H1 (cell line): ENCODE results near the gene UMAD1. TPM values are rescaled to one million over a fixed set of nuclear protein-coding genes. Genes with fewer than 3 reads are reported as not detected.

ENCODE experiments used
- CTCF ChIA-PET: fragments of 300-600 bp; sonication (Branson Sonifier 250); formaldehyde crosslinking; loops from one replicate; lab custom pipeline; 2021; ENCODE audit not compliant: partially characterized antibody; lab: Charles Lee
- POLR2A ChIA-PET: fragments of 300-600 bp; sonication (Branson Sonifier 250); formaldehyde crosslinking; loops from one replicate; lab custom pipeline; 2021; ENCODE audit warnings: inconsistent platforms; ENCODE audit not compliant: partially characterized antibody; lab: Charles Lee
- DNase-seq, 2 experiments: peaks; one replicate each; pipeline versions ENCODE4 v3.0.0 to v3.0.0-alpha.2; 2010 to 2022; ENCODE audit warnings: low spot score in 2 of 2, low read depth in 1 of 2, mixed read lengths in 1 of 2
- FAIRE-seq: peaks from 2 replicates; lab custom pipeline; 2011; peaks lifted over from hg19 to GRCh38; lab: Jason Lieb, UNC
- H2AFZ ChIP-seq: 2 replicates; pipeline ENCODE4 v1.8.1; 2012; ENCODE audit warnings: low read length, inconsistent platforms
- H2AK5ac ChIP-seq: 2 replicates; pipeline ENCODE4 v1.6.1; 2013; ENCODE audit warnings: low read depth, low read length
- H2BK120ac ChIP-seq: replicated peaks from 2 replicates; pipeline ENCODE3; 2013; ENCODE audit warnings: low read depth, low read length, inconsistent platforms
- H2BK12ac ChIP-seq: 2 replicates; pipeline ENCODE4 v1.6.1; 2013; ENCODE audit warnings: low read depth, low read length
- H2BK15ac ChIP-seq: 2 replicates; pipeline ENCODE4 v1.6.1; 2013; ENCODE audit warnings: low read length
- H2BK20ac ChIP-seq: 2 replicates; pipeline ENCODE4 v1.6.1; 2013; ENCODE audit warnings: low read length
- H2BK5ac ChIP-seq: 2 replicates; pipeline ENCODE4 v1.6.1; 2013; ENCODE audit warnings: low read depth, low read length
- H3K14ac ChIP-seq: 2 replicates; pipeline ENCODE4 v1.6.1; 2013; ENCODE audit warnings: inconsistent platforms; ENCODE audit not compliant: insufficient read length
- H3K18ac ChIP-seq: 2 replicates; pipeline ENCODE4 v1.6.1; 2013; ENCODE audit warnings: low read length; ENCODE audit errors: extremely low read depth
- H3K23ac ChIP-seq: 2 replicates; pipeline ENCODE4 v1.6.1; 2013; ENCODE audit warnings: inconsistent platforms; ENCODE audit not compliant: insufficient read length
- H3K23me2 ChIP-seq: 2 replicates; pipeline ENCODE4 v1.6.1; 2013; ENCODE audit warnings: low read depth, low read length
- H3K27ac ChIP-seq: 2 replicates; pipeline ENCODE4 v1.6.1; 2011; ENCODE audit warnings: low read depth, low read length, inconsistent platforms
- H3K27me3 ChIP-seq, 4 experiments: replicated peaks in 1 of 4; 1 replicate in 1 of 4; 2 replicates in 3 of 4; pipeline versions ENCODE4 v1.6.1 to v1.8.1; 2011 to 2013; ENCODE audit warnings: low read length in 3 of 4, mild to moderate bottlenecking in 3 of 4, inconsistent platforms in 2 of 4, mixed read lengths in 2 of 4, moderate library complexity in 1 of 4; ENCODE audit not compliant: control insufficient read depth in 3 of 4, insufficient read depth in 3 of 4; ENCODE audit errors: extremely low read depth in 1 of 4
- H3K36me3 ChIP-seq, 4 experiments: 2 replicates each; pipeline versions ENCODE4 v1.6.1 to v1.8.1; 2011 to 2013; ENCODE audit warnings: mild to moderate bottlenecking in 4 of 4, low read length in 3 of 4, moderate library complexity in 2 of 4, control low read depth in 1 of 4, inconsistent platforms in 1 of 4; ENCODE audit not compliant: insufficient read depth in 4 of 4, control insufficient read depth in 2 of 4
- H3K4ac ChIP-seq: replicated peaks from 2 replicates; pipeline ENCODE3; 2013; ENCODE audit warnings: low read length, low read depth, mixed read lengths, inconsistent platforms; ENCODE audit not compliant: insufficient read length
- H3K4me1 ChIP-seq, 4 experiments: replicated peaks in 1 of 4; 1 replicate in 1 of 4; 2 replicates in 3 of 4; pipeline versions ENCODE4 v1.6.1 to v1.8.1; 2011 to 2013; ENCODE audit warnings: low read length in 3 of 4, inconsistent platforms in 2 of 4, mixed read lengths in 1 of 4; ENCODE audit not compliant: insufficient read depth in 4 of 4, control insufficient read depth in 3 of 4
- H3K4me2 ChIP-seq, 2 experiments: 2 replicates each; pipeline versions ENCODE4 v1.6.1 to v1.8.1; 2011 to 2013; ENCODE audit warnings: low read depth in 2 of 2, low read length in 2 of 2, control low read depth in 1 of 2, inconsistent platforms in 1 of 2, mild to moderate bottlenecking in 1 of 2; ENCODE audit not compliant: insufficient read depth in 1 of 2
- H3K4me3 ChIP-seq, 4 experiments: fragments of 200-600, 300-600 bp in 1 of 4; sonication (generic), shearing (Covaris generic), sonication (Bioruptor Twin) in 1 of 4; 2 replicates each; pipeline versions ENCODE4 v1.5.1 to v1.8.1; 2011 to 2016; ENCODE audit warnings: low read length in 4 of 4, low read depth in 3 of 4, control low read depth in 2 of 4, inconsistent platforms in 2 of 4, mild to moderate bottlenecking in 2 of 4, mixed read lengths in 1 of 4, moderate library complexity in 1 of 4; ENCODE audit not compliant: insufficient read depth in 2 of 4; ENCODE audit errors: extremely low read depth in 1 of 4
- H3K56ac ChIP-seq: replicated peaks from 2 replicates; pipeline ENCODE3; 2013; ENCODE audit warnings: low read depth, mild to moderate bottlenecking, mixed read lengths, low read length, inconsistent platforms; ENCODE audit not compliant: insufficient read length
- H3K79me1 ChIP-seq: 2 replicates; pipeline ENCODE4 v1.6.1; 2013; ENCODE audit warnings: low read depth, low read length, control low read depth
- H3K79me2 ChIP-seq, 2 experiments: 2 replicates each; pipeline versions ENCODE4 v1.6.1 to v1.8.1; 2012 to 2013; ENCODE audit warnings: low read length in 2 of 2, mild to moderate bottlenecking in 2 of 2, inconsistent platforms in 1 of 2; ENCODE audit not compliant: insufficient read depth in 2 of 2, control insufficient read depth in 1 of 2
- H3K9ac ChIP-seq, 4 experiments: replicated peaks in 1 of 4; 1 replicate in 1 of 4; 2 replicates in 3 of 4; pipeline versions ENCODE4 v1.6.1 to v1.8.1; 2011 to 2013; ENCODE audit warnings: low read depth in 3 of 4, low read length in 3 of 4, control low read depth in 2 of 4, mild to moderate bottlenecking in 2 of 4, moderate library complexity in 2 of 4, inconsistent platforms in 1 of 4; ENCODE audit errors: extremely low read depth in 1 of 4
- H3K9me3 ChIP-seq, 2 experiments: 2 replicates each; pipeline versions ENCODE4 v1.6.1 to v1.8.1; 2012 to 2013; ENCODE audit warnings: mild to moderate bottlenecking in 2 of 2, moderate library complexity in 2 of 2, control low read depth in 1 of 2, inconsistent platforms in 1 of 2, low read depth in 1 of 2, low read length in 1 of 2, mixed read lengths in 1 of 2; ENCODE audit not compliant: insufficient read depth in 2 of 2
- H4K20me1 ChIP-seq, 2 experiments: replicated peaks in 1 of 2; 2 replicates each; pipeline versions ENCODE3 to v1.8.1; 2011 to 2013; ENCODE audit warnings: inconsistent platforms in 2 of 2, low read length in 2 of 2, mild to moderate bottlenecking in 1 of 2; ENCODE audit not compliant: insufficient read depth in 2 of 2, control insufficient read depth in 1 of 2
- H4K5ac ChIP-seq: 2 replicates; pipeline ENCODE4 v1.6.1; 2013; ENCODE audit warnings: low read length, low read depth, mixed read lengths, inconsistent platforms; ENCODE audit not compliant: insufficient read length
- H4K8ac ChIP-seq: 2 replicates; pipeline ENCODE4 v1.8.0; 2013; ENCODE audit warnings: mild to moderate bottlenecking, moderate library complexity, low read length, inconsistent platforms; ENCODE audit not compliant: insufficient read depth; ENCODE audit errors: extremely low read depth
- H4K91ac ChIP-seq: replicated peaks from 2 replicates; pipeline ENCODE3; 2013; ENCODE audit warnings: low read length, mixed read lengths, inconsistent platforms; ENCODE audit not compliant: insufficient read length
- ASH2L ChIP-seq: fragments of 200-600, 300-600 bp; sonication (generic); IDR thresholded peaks from one replicate; pipeline ENCODE4 v1.7.1; 2017; ENCODE audit warnings: low read length
- BACH1 ChIP-seq: IDR thresholded peaks from 2 replicates; pipeline ENCODE4 v1.6.1; 2012; ENCODE audit warnings: low read length, improper control_type of control experiment
- BCL11A ChIP-seq, 2 experiments: IDR thresholded peaks; one replicate each; pipeline ENCODE4 v1.6.1; 2011; ENCODE audit warnings: low read depth in 2 of 2, low read length in 2 of 2, mild to moderate bottlenecking in 2 of 2
- CHD2 ChIP-seq: IDR thresholded peaks from 2 replicates; pipeline ENCODE4 v1.6.1; 2012; ENCODE audit warnings: low read length, improper control_type of control experiment
- GABPA ChIP-seq: IDR thresholded peaks from 2 replicates; pipeline ENCODE4 v1.6.1; 2011; ENCODE audit warnings: mild to moderate bottlenecking, low read length, moderate library complexity, borderline replicate concordance; ENCODE audit not compliant: insufficient read depth
- HDAC2 ChIP-seq, 2 experiments: fragments of 300-600 bp in 1 of 2; sonication (generic) in 1 of 2; IDR thresholded peaks; 2 replicates each; pipeline ENCODE4 v1.6.1; 2011 to 2012; ENCODE audit warnings: low read depth in 2 of 2, low read length in 2 of 2, mild to moderate bottlenecking in 2 of 2, moderate library complexity in 2 of 2, borderline replicate concordance in 1 of 2, inconsistent platforms in 1 of 2
- MAX ChIP-seq: IDR thresholded peaks from 2 replicates; pipeline ENCODE4 v1.6.1; 2012; ENCODE audit warnings: inconsistent platforms
- PHF8 ChIP-seq: fragments of 200-600 bp; sonication (generic); conservative IDR thresholded peaks from 2 replicates; pipeline ENCODE4 v1.7.1; 2012; ENCODE audit warnings: low read depth, mild to moderate bottlenecking, inconsistent platforms, low read length, moderate library complexity
- POLR2AphosphoS5 ChIP-seq: IDR thresholded peaks from 2 replicates; pipeline ENCODE4 v1.6.1; 2011; ENCODE audit warnings: low read depth, low read length
- RAD21 ChIP-seq, 2 experiments: IDR thresholded peaks in 1 of 2; conservative IDR thresholded peaks in 1 of 2; 2 replicates each; pipeline ENCODE4 v1.6.1; 2011; ENCODE audit warnings: low read depth in 2 of 2, low read length in 2 of 2, improper control_type of control experiment in 1 of 2, inconsistent platforms in 1 of 2, mild to moderate bottlenecking in 1 of 2, moderate library complexity in 1 of 2
- SIN3A ChIP-seq, 2 experiments: IDR thresholded peaks in 1 of 2; conservative IDR thresholded peaks in 1 of 2; 2 replicates each; pipeline ENCODE4 v1.6.1; 2011 to 2012; ENCODE audit warnings: low read length in 2 of 2, improper control_type of control experiment in 1 of 2, low read depth in 1 of 2, mild to moderate bottlenecking in 1 of 2
- SIX5 ChIP-seq: IDR thresholded peaks from 2 replicates; pipeline ENCODE4 v1.6.1; 2011; ENCODE audit warnings: mild to moderate bottlenecking, low read depth, low read length
- TAF1 ChIP-seq: IDR thresholded peaks from 2 replicates; pipeline ENCODE4 v1.6.1; 2011; ENCODE audit warnings: mild to moderate bottlenecking, low read depth, low read length
- TAF7 ChIP-seq: optimal IDR thresholded peaks from 2 replicates; pipeline ENCODE3; 2011; ENCODE audit warnings: low read depth, mild to moderate bottlenecking, inconsistent platforms, low read length, moderate library complexity, borderline replicate concordance
- WGBS, 2 experiments: shearing (Covaris generic) in 1 of 2; methylation state at CpG; one replicate each; pipeline versions ENCODE4 v1.1.6 to v1.1.7; 2013 to 2015; ENCODE audit warnings: low lambda C conversion rate in 2 of 2, mixed read lengths in 2 of 2, inconsistent platforms in 1 of 2, low coverage in 1 of 2, missing lambda C conversion rate in 1 of 2; ENCODE audit not compliant: insufficient replicate concordance in 2 of 2, insufficient coverage in 1 of 2, insufficient read length in 1 of 2; ENCODE audit errors: extremely low coverage in 1 of 2, missing lambda C conversion rate in 1 of 2; 5-methylcytosine and 5-hydroxymethylcytosine counted together
- polyA plus RNA-seq, 7 experiments: library from polyadenylated mRNA; depleted of rRNA in 3 of 7; stranded (reverse) in 5 of 7; unstranded in 2 of 7; fragments of >200 nt in 5 of 7; fragments of 200-250 nt in 2 of 7; gene quantifications; 1 replicate in 5 of 7; 2 replicates in 1 of 7; 4 replicates in 1 of 7; pipeline versions ENCODE4 v1.2.1 to v1.2.3, GENCODE V29; 2011 to 2013; ENCODE audit warnings: missing spikeins in 2 of 7, mixed read lengths in 2 of 7
- total RNA-seq: library from RNA; stranded (reverse); fragmentation: NEBNext Ultra II Directional; extraction: Animal tissue kit (Norgen Biotek cat#: 25700); gene quantifications from 2 replicates; pipeline ENCODE4 v1.2.1, GENCODE V29; 2021

UMAD1 gene
- total and polyA plus RNA-seq, 2 of the 8 experiments (the other 6 are each of a cell fraction or from before 2014, with no cell fraction given) = 10.4 to 12.3 TPM

GRCh38 chr7:7907306-7907705 lies 266.8 kb downstream of the UMAD1 start:
- no peak overlapping the region for H3K4me3 ChIP-seq
- ChIA-PET POLR2A (interaction anchor here (1.3 kb wide), 1 partner anchor 13 kb away, joined by 5 read pairs; no protein-coding TSS in a partner anchor), CTCF (interaction anchor here (0.6 to 1.0 kb wide), 2 partner anchors 287 to 1005 kb away, joined by 3 read pairs; no protein-coding TSS in a partner anchor)
- no peak overlapping the region for H4K5ac ChIP-seq
- H3K9me3 ChIP-seq = no peaks in the 10 kb centered on the region
- no peak overlapping the region for H2BK120ac ChIP-seq
- DNase-seq = no peak
- no peak for FAIRE-seq
- no peaks in the 10 kb centered on the region for H3K27me3 ChIP-seq
- no peak overlapping the region for H4K8ac ChIP-seq
- H2BK15ac ChIP-seq = no peak overlapping the region
- H3K9ac ChIP-seq = no peak overlapping the region
- H3K4me1 ChIP-seq = no peaks in the 10 kb centered on the region; a peak in 1 of 7 replicates
- H2AFZ ChIP-seq = no peak overlapping the region
- H2BK12ac ChIP-seq = no peak overlapping the region
- H2AK5ac ChIP-seq = no peak overlapping the region
- no peak overlapping the region for H3K27ac ChIP-seq
- H3K4ac ChIP-seq = no peak overlapping the region
- no peak overlapping the region for H3K23ac ChIP-seq
- no peak overlapping the region for H3K56ac ChIP-seq
- no peak overlapping the region for H3K18ac ChIP-seq
- no peak overlapping the region for H3K4me2 ChIP-seq
- H3K23me2 ChIP-seq = no peaks in the 10 kb centered on the region
- 89% methylated on average over 2 of the region's 2 CpGs; no CpG with 5 or more reads in 1 of the 2 experiments for WGBS, 2 experiments
- no peaks in the 10 kb centered on the region for H3K36me3 ChIP-seq
- no peak overlapping the region for H4K91ac ChIP-seq
- H3K79me2 ChIP-seq = no peaks in the 10 kb centered on the region
- no peaks in the 10 kb centered on the region for H4K20me1 ChIP-seq
- no peaks in the 10 kb centered on the region for H3K79me1 ChIP-seq
- no peak overlapping the region for H3K14ac ChIP-seq
- no peak overlapping the region for H2BK5ac ChIP-seq
- H2BK20ac ChIP-seq = no peak overlapping the region
- TF ChIP-seq ASH2L (no peak), SIN3A (conservative IDR thresholded peaks at IDR 0.05 in 1 of 2, IDR thresholded peaks at IDR 0.05 in 1 of 2; ENCODE audit: low read depth in 1 of 2, low read length in 2 of 2) (no peak), TAF1 (no peak), GABPA (no peak), TAF7 (no peak), PHF8 (no peak), MAX (no peak), BCL11A (IDR thresholded peaks at IDR 0.05; ENCODE audit: low read depth in 2 of 2, low read length in 2 of 2) (no peak), SIX5 (no peak), CHD2 (no peak), POLR2AphosphoS5 (no peak), RAD21 (IDR thresholded peaks at IDR 0.05 in 1 of 2, conservative IDR thresholded peaks at IDR 0.05 in 1 of 2; ENCODE audit: low read depth in 2 of 2, low read length in 2 of 2) (no peak), HDAC2 (IDR thresholded peaks at IDR 0.05; ENCODE audit: borderline replicate concordance in 1 of 2, low read depth in 2 of 2, low read length in 2 of 2) (no peak), BACH1 (no peak)
